HepG2 (cell line): ENCODE results near the gene CNGA3. TPM values are rescaled to one million over a fixed set of nuclear protein-coding genes. Genes with fewer than 3 reads are reported as not detected.

ENCODE experiments used
- ATAC-seq: fragments of 200-7000 bp; cut with Tn5 transposase; 3 replicates; pipeline ENCODE4 v1.9.1; 2020; ENCODE audit warnings: mild to moderate bottlenecking, moderate library complexity
- BruUV-seq: library from RNA; stranded (reverse); fragments of 400-500 nt; replicated peaks from 2 replicates; lab custom pipeline; 2021; lab: Mats Ljungman, UMichigan
- CTCF ChIA-PET: fragments of 300-600 bp; formaldehyde crosslinking; extraction: SDS; loops from one replicate; lab custom pipeline; 2021; ENCODE audit warnings: low total read pairs, inconsistent platforms, low intra/inter-chr PET ratio; lab: Yijun Ruan, JAX
- POLR2A ChIA-PET: fragments of 350-600 bp; sonication (Branson Sonifier 250); formaldehyde crosslinking; loops from one replicate; lab custom pipeline; 2020; ENCODE audit warnings: antibody characterized with exemption, inconsistent platforms; lab: Yijun Ruan, JAX
- DNase-seq: peaks from one replicate; pipeline ENCODE4 v3.0.0-alpha.2; 2015; ENCODE audit warnings: low spot score
- FAIRE-seq: peaks from 3 replicates; lab custom pipeline; 2011; peaks lifted over from hg19 to GRCh38; lab: Jason Lieb, UNC
- H2AFZ ChIP-seq: one replicate; pipeline ENCODE4 v1.6.1; 2011; ENCODE audit warnings: low read length, inconsistent platforms
- H3K27ac ChIP-seq: fragments of 300-600 bp; 3 replicates; pipeline ENCODE4 v1.8.0; 2011; ENCODE audit warnings: mixed run types, mild to moderate bottlenecking, mixed read lengths, low read length, inconsistent platforms; ENCODE audit not compliant: insufficient read depth; ENCODE audit errors: extremely low read length
- H3K27me3 ChIP-seq, 2 experiments: fragments of 200-600 bp in 1 of 2; 2 replicates in 1 of 2; 3 replicates in 1 of 2; pipeline versions ENCODE4 v1.6.0 to v1.8.0; 2011; ENCODE audit warnings: low read length in 2 of 2, mild to moderate bottlenecking in 2 of 2, moderate library complexity in 2 of 2, inconsistent platforms in 1 of 2; ENCODE audit not compliant: insufficient read depth in 2 of 2, control insufficient read depth in 1 of 2
- H3K36me3 ChIP-seq, 2 experiments: fragments of 200-600 bp in 1 of 2; replicated peaks in 1 of 2; 2 replicates in 1 of 2; 3 replicates in 1 of 2; pipeline versions ENCODE4 v1.5.1 to v1.8.0; 2011; ENCODE audit warnings: low read length in 2 of 2, inconsistent platforms in 1 of 2; ENCODE audit not compliant: insufficient read depth in 2 of 2, control insufficient read depth in 1 of 2
- H3K4me1 ChIP-seq: 2 replicates; pipeline ENCODE4 v1.5.1; 2012; ENCODE audit warnings: low read length, inconsistent platforms; ENCODE audit not compliant: insufficient read depth
- H3K4me2 ChIP-seq: 2 replicates; pipeline ENCODE4 v1.6.0; 2011; ENCODE audit warnings: low read depth, low read length, inconsistent platforms
- H3K4me3 ChIP-seq, 3 experiments: fragments of 200-600 bp in 1 of 3; sonication (generic), shearing (Covaris generic) in 1 of 3; replicated peaks in 1 of 3; 2 replicates each; pipeline ENCODE4 v1.5.1; 2011 to 2016; ENCODE audit warnings: low read length in 3 of 3, inconsistent platforms in 2 of 3, low read depth in 2 of 3, mild to moderate bottlenecking in 2 of 3, control low read depth in 1 of 3, mixed read lengths in 1 of 3; ENCODE audit not compliant: insufficient read depth in 1 of 3
- H3K79me2 ChIP-seq: one replicate; pipeline ENCODE4 v1.6.1; 2011; ENCODE audit warnings: low read length, inconsistent platforms; ENCODE audit not compliant: insufficient read depth
- H3K9ac ChIP-seq: 2 replicates; pipeline ENCODE4 v1.6.0; 2011; ENCODE audit warnings: mild to moderate bottlenecking, low read depth, low read length, inconsistent platforms; ENCODE audit not compliant: insufficient read depth
- H3K9me3 ChIP-seq: 2 replicates; pipeline ENCODE4 v1.5.1; 2012; ENCODE audit warnings: mild to moderate bottlenecking, low read length
- H4K20me1 ChIP-seq: 2 replicates; pipeline ENCODE4 v1.6.0; 2011; ENCODE audit warnings: inconsistent platforms, mild to moderate bottlenecking, low read length, moderate library complexity; ENCODE audit not compliant: insufficient read depth
- CHCHD3 ChIP-seq: sonication (generic); formaldehyde crosslinking; IDR thresholded peaks from 2 replicates; pipeline ENCODE4 v1.8.0; 2022; ENCODE audit warnings: mild to moderate bottlenecking, missing genetic modification reagents, moderate library complexity
- KLF9 ChIP-seq: IDR thresholded peaks from 2 replicates; pipeline ENCODE4 v1.6.1; 2016; ENCODE audit warnings: low read depth
- TCF7L2 ChIP-seq: IDR thresholded peaks from 2 replicates; pipeline ENCODE4 v1.6.1; 2011; ENCODE audit warnings: mild to moderate bottlenecking, low read depth, low read length, moderate library complexity
- ZFP36L1 ChIP-seq: sonication (generic); formaldehyde crosslinking; IDR thresholded peaks from 2 replicates; pipeline ENCODE4 v1.8.0; 2022; ENCODE audit warnings: mild to moderate bottlenecking, missing genetic modification reagents, moderate library complexity
- ZFP62 ChIP-seq: sonication (generic); formaldehyde crosslinking; IDR thresholded peaks from 2 replicates; pipeline ENCODE4 v1.4.0; 2020; ENCODE audit warnings: missing genetic modification reagents
- ZNF879 ChIP-seq: sonication (generic); formaldehyde crosslinking; IDR thresholded peaks from 2 replicates; pipeline ENCODE4 v1.8.1; 2023; ENCODE audit warnings: missing genetic modification reagents
- ZSCAN31 ChIP-seq: sonication (generic); formaldehyde crosslinking; IDR thresholded peaks from 2 replicates; pipeline ENCODE4 v1.5.0; 2020; ENCODE audit warnings: low read depth, mild to moderate bottlenecking, missing genetic modification reagents
- WGBS: methylation state at CpG from one replicate; pipeline ENCODE4 v1.1.6; 2017; ENCODE audit warnings: low lambda C conversion rate; 5-methylcytosine and 5-hydroxymethylcytosine counted together
- in situ Hi-C: cut with HindIII; loops from 2 replicates; pipeline ENCODE4 v1.10.0; 2017; ENCODE audit warnings: low pct_unique_long_range_greater_than_20kb; ENCODE audit not compliant: extremely low pct_ligation_motif_present
- intact Hi-C: fragments of 100-400 bp; cut with micrococcal nuclease; formaldehyde crosslinking; loops from one replicate; pipeline ENCODE4 v1.10.0; 2022; ENCODE audit not compliant: unreplicated experiment
- polyA plus RNA-seq, 8 experiments: library from polyadenylated mRNA; depleted of rRNA in 3 of 8; stranded (reverse) in 7 of 8; unstranded in 1 of 8; fragments of >200 nt; fragmentation: Illumina TruSeq in 4 of 8; extraction: Trizol in 4 of 8; gene quantifications; 2 replicates each; pipeline versions ENCODE4 v1.2.1 to v1.2.3, GENCODE V29; 2011 to 2016; ENCODE audit warnings: low read depth in 4 of 8, missing spikeins in 1 of 8, mixed read lengths in 1 of 8; ENCODE audit not compliant: insufficient read depth in 1 of 8
- total RNA-seq, 5 experiments: library from RNA; depleted of rRNA; stranded (reverse); fragments of >200 nt; fragmentation: Illumina TruSeq; extraction: Trizol; gene quantifications; 2 replicates each; pipeline ENCODE4 v1.2.3, GENCODE V29; 2016; ENCODE audit warnings: low read depth in 1 of 5
- TF ChIP-seq, protein P1 (sequence below): sonication (generic); formaldehyde crosslinking; conservative IDR thresholded peaks from 2 replicates; pipeline ENCODE4 v1.4.0; 2020; ENCODE audit warnings: missing genetic modification reagents
- TF ChIP-seq, protein P2 (sequence below): sonication (generic); formaldehyde crosslinking; IDR thresholded peaks from 2 replicates; pipeline ENCODE4 v1.8.1; 2023; ENCODE audit warnings: mild to moderate bottlenecking, moderate library complexity, missing genetic modification reagents

The CNGA3 gene
- total and polyA plus RNA-seq, 2 of the 13 experiments (the other 11 are each of a cell fraction or from before 2014, with no cell fraction given): not detected

DNA sequence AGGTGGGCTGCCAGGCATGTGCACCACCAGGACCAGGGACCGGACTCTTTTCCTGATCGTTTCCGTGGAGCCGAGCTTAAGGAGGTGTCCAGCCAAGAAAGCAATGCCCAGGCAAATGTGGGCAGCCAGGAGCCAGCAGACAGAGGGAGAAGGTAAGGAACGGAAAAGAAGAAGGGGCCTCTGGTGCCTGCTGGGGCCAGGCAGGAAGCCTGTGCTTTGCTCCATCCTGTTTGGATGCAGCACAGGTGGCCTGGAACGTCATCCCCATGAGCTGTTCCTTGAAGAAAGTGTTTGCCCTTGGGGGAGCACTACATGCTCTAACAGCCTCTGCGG, 33.9 kb downstream of the CNGA3 start:
- no peak for ATAC-seq
- H3K9me3 ChIP-seq: no peaks in the 10 kb centered on the region
- no peaks in the 10 kb centered on the region for H3K36me3 ChIP-seq
- in situ Hi-C loops (loop anchor here (5.0 to 10.0 kb wide), 2 partner anchors 573 to 675 kb away; no protein-coding TSS in a partner anchor), intact Hi-C loops (no loop called here)
- BruUV-seq: no TSS peak
- H3K4me2 ChIP-seq: no peak overlapping the region
- H3K79me2 ChIP-seq: no peaks in the 10 kb centered on the region
- POLR2A ChIA-PET: no interaction called here
- TF ChIP-seq ZFP36L1 (CRISPR knock-in tag): no peak
- TF ChIP-seq, protein P1, sequence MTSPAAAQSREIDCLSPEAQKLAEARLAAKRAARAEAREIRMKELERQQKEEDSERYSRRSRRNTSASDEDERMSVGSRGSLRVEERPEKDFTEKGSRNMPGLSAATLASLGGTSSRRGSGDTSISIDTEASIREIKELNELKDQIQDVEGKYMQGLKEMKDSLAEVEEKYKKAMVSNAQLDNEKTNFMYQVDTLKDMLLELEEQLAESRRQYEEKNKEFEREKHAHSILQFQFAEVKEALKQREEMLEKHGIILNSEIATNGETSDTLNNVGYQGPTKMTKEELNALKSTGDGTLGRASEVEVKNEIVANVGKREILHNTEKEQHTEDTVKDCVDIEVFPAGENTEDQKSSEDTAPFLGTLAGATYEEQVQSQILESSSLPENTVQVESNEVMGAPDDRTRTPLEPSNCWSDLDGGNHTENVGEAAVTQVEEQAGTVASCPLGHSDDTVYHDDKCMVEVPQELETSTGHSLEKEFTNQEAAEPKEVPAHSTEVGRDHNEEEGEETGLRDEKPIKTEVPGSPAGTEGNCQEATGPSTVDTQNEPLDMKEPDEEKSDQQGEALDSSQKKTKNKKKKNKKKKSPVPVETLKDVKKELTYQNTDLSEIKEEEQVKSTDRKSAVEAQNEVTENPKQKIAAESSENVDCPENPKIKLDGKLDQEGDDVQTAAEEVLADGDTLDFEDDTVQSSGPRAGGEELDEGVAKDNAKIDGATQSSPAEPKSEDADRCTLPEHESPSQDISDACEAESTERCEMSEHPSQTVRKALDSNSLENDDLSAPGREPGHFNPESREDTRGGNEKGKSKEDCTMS (CRISPR knock-in tag): no peak
- TF ChIP-seq ZSCAN31 (CRISPR knock-in tag): no peak
- TF ChIP-seq KLF9: no peak
- no peak for TF ChIP-seq ZNF879
- TF ChIP-seq TCF7L2: no peak
- TF ChIP-seq, protein P2, sequence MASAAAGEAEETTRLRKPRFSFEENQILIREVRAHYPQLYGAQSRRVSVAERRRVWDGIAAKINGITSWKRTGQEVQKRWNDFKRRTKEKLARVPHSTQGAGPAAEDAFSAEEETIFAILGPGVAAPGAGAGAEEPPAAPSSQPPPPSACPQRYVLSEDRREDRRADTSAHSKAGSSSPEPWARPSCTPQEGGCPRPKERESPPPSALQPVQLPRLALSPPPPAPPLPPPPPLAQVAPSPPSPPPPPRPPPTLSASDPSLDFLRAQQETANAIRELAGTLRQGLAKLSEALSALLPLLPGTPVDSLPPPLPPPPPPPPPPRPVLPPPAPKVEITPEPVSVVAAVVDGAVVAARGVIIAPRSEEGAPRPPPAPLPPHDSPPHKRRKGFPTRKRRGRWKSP: no peak
- no peak for TF ChIP-seq ZFP62 (CRISPR knock-in tag)
- no peak for TF ChIP-seq CHCHD3
- peaks cover 11% of the 10 kb centered on the region; the same call in 1 of the 2 replicates for H4K20me1 ChIP-seq
- H3K27ac ChIP-seq: no peak overlapping the region
- FAIRE-seq: no peak
- H3K4me3 ChIP-seq: no peak overlapping the region
- no peak overlapping the region for H2AFZ ChIP-seq
- 41% methylated on average over 6 of the region's 7 CpGs for WGBS
- peaks cover 7 to 88% of the 10 kb centered on the region in 2 experiments; a peak in 4 of 5 replicates for H3K27me3 ChIP-seq
- no peaks in the 10 kb centered on the region for H3K4me1 ChIP-seq
- CTCF ChIA-PET: no interaction called here
- no peak for DNase-seq
- H3K9ac ChIP-seq: no peak overlapping the region
